GM04503 (cell line): ENCODE data around the gene ACSBG1.
"Not testable (repeated sequence)": the region's sequence is repeated elsewhere in the genome, so short reads cannot be mapped to it uniquely, and the experiment has no call there.

ENCODE experiments used
- DNase-seq: peaks from one replicate; pipeline ENCODE4 v3.0.0-alpha.2; 2012; ENCODE audit warnings: low read depth

The ACSBG1 gene

DNA sequence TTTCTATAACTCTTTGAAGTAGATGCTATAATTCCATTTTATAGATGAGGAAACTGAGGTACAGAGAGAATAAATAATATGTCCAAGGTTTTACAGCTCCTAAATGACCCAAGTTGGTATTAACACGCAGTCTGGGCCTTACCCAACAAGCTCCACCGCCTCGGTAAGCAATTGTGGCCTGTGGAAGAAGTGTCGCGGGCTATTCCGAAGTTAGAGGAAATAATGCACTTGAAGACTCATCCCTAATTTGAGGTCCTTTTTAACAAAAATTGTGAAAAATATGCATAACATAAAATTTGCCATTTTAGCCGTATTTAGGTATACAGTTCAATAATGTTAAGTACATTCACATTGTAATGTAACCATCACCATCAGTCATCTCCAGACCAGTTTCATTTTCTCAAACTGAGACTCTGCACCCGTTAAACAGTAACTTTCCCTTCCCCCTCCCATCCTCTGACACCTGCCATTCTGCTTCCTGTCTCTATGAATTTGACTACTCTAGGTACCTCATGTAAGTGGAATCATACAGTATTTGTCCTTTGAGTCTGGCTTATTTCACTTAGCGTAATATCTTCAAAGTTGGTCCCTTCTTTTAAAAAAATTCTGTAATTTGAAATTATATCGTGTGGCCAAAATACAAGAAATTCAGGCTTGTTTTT, 67.0 kb downstream of the ACSBG1 start:
- DNase-seq = no peak

- DNase-seq = no peak
Observed at GRCh38 chr15:78164010-78164409, 70.4 kb downstream of the ACSBG1 start.

DNA sequence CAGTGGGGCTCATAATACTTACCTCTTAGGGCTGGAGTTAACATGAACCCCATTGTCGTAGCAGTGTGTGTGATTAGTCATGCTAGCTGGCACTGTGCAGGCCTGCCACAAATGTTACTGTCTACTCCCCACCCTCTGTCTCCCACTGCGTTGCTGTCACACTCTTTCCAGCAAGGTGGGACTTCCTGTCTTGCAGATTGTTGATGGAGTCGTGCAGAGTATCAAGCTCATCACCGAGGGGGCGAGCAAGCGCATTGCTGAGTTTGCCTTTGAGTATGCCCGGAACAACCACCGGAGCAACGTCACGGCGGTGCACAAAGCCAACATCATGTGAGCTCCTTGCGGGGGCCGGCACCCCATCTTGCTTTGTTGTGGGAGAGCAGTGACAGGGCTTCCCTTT, 72.3 kb downstream of the ACSBG1 start:
- no peak for DNase-seq

DNA sequence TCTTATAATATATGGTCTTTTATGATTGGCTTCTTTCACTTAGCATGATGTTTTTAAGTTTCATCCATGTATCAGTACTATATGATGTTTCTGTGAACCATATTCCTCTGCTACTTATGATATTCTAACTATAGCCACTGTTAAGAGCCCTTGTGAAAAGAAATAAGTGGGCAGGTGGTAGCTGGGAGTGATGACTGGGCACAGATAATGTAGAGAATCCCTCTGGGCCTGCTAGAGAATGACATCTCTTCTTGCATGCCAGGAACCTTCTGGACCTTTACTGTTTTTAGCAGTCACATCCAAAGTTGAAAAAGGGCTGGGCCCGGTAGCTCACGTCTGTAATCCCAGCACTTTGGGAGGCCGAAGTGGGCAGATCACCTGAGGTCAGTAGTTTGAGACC, 75.0 kb downstream of the ACSBG1 start:
- DNase-seq = no peak

GRCh38 chr15:78157203-78157602, 77.2 kb downstream of the ACSBG1 start:
- DNase-seq = no peak

DNA sequence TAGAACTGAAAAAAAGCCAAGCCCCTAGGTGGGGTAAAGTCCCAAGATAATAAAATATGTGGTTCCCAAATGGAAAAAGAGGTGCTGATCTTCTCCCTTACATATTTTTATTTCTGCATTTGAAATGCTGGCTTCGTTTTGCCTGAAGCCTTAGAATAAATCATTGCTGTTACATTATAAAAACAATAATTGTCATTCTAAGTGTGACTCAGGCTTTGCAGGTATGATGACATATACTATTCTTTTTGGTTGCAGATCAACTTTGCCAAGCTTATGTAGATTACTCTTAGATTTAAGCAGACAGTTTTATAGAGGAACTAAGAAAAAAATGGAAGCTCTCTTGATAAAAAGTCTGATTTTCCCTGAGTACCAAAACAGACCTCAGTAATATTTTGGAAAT, 77.7 kb downstream of the ACSBG1 start:
- DNase-seq = no peak

DNA sequence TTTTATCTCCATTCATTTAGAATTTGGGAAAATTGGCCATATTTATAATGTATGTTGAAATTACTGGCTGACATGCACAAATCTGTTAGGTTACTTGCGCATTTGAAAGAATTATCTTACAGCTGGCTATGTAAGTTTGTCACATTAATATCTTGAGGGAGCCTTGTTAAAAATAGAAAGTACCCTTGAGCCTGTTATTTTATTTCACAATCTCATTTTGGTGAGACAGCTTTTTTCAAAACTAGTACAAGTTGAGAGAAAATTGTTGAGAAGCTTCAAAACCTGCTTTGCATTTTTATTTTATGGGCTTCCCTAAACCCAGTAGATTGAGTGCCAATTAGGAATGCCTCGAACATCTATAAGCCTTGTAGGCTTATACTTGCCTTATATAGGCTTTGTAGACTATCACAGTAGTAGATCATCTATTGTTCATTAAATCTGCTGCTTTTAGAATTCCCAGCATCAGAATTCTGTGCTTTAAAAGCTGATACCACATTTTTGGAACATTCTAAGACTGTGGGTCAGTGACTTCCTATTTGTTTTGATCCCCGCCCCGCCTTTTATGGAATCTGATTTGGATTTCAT, 78.9 kb downstream of the ACSBG1 start:
- no peak for DNase-seq

DNA sequence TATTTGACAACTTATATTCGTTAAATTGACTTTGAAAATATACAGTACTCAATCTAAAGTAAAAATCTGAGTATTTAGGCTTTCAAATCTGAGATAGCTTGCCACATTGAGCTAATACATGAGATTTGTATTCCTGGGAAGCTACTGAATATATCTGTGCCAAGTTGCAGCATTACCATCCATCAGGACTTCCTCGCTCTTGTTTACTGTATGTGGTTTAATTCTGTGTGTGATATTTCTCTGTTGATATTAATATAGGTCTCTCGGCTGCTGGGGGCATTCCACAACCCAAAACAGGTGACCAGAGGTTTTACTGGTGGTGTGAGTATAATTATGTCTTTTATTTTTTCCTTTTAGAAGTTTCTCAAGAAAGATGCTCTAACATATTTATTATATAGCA, 79.4 kb downstream of the ACSBG1 start:
- no peak for DNase-seq

- DNase-seq = not testable (repeated sequence)
Observed at GRCh38 chr15:78151075-78151474, 83.3 kb downstream of the ACSBG1 start.

DNA sequence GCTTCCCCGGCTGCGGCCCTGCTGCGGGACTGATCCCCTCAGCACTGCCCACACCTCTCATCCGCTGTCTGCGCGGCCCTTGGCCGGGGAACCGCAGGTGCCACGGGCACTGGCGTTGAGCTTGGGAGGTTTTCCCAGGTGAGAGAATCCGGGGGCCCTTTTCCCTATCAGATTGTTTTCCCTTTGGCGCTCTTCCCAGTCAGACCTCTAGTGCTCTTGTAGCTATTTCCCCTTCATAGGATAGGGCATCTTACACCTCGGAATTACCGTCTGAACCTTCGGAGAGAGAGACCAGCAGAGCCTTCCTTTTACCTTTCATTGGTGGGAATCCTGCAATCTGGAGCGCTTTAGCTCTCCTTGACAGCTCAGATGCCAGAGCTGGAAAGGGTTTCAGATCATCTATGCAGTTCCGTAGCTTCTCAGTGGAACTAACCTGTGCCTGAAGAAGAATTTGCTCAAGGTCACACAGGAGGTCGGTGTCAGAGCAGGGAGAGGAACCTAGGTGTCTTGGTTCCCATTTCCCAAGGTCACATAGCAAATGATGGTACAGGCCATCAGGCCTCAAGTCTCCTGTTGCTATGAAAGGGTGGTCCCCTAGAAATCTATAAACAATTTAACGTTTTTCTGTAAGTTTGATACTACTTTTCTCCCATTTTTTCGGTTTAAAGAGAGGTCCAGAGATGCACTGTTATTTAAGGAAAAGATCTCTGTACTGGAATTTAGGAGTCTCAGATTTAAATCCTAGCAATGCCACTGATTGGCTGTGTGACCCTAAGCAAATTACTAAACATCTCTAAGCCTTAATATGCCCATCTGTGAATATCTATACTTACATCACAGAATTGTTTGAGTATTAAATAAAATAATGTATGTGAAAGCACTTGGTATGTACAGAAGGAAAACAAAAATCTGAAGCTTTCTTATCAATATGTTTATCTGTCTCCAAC, 84.3 kb downstream of the ACSBG1 start:
- no peak for DNase-seq

DNA sequence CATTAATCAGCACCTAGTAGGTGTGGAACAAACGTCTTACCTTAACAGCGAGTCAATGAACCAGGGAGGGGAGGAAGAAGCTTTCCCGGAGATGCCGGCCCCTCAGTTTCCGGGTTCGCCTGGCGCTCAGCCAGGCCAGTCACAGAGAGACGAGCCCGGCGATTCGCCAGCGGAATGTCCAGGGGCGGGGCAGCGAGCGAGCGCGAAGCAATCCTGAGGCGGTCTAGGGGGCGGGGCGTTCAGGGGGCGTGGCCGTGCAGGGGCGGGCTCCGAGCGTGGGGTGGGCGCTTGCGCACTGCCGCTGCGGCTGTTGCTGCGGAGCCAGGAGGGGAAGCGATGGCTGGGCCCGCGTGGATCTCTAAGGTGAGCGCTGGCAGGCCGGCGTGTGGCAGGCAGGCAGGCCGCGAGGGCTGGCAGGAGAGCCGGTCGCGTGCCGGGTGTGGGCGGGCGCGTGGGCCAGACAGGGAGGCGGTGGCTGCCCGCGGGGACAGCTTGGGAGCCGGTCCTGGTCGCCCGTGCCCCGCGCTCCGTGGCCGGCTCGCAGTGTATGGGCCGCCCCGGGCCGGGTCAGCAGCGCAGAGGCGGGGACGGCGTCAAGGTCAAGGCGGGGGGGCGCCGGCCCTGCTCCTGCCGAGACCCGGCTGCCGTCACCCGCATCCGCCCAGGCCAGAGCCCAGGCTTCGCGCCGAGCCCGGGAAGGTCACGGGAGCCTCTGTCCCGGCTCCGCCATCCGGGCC, 85.1 kb downstream of the ACSBG1 start, which contains the start of gene IDH3A:
TSS of gene IDH3A (plus strand) at position 295 of the 737 bp plus-strand sequence. CDS start at position 337, 42 bp downstream.
- DNase-seq = peak; percentile 57

DNA sequence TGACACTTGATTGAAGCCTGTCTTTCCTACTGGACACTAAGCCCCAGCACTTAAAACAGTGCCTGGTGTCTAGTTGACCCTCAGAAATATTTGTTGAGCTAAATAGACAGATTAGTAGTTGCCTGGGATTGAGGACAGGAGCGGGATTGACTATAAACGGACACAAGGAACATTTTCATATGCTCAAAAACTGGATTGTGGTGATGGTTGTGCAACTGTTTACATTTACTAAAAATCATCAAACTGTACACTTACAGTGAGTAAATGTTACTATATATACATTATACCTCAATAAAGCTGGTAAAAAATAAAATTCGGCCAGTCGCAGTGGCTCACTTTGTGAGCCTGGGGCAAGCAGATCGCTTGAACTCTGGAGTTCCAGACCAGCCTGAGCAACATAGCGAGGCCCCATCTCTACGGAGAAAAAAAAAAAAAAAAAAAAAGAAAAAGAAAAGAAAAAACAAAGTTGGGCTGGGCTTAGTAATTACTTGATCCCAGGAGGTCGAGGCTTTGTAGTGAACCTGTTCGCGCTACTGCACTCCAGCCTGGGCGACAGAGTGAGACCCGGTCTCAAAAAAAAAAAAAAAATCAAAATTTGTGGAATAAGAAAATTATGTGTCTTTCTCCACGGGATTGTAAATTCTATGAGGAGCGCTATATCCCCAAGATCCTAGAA, 85.8 kb downstream of the ACSBG1 start:
- no peak for DNase-seq

DNA sequence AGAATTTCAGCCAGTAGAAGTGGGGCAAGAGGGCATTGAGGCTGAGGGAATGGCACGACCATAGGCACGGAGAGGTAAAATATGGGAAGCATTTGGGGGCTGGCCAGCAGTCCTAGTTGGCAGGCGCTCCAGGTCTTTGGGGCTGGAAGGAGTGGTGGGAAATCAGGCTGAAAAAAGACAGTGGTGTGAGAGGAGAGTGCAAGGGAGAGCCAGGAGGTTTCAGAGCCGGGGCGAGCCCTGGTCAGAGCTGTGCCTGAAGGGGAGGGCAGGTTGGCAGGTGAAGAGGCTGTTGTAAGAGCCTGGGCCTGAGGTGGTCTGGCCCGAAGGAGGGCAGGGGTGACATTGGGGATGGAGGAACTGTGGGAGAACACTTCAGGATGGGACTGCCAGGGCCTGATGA, 86.8 kb downstream of the ACSBG1 start:
- DNase-seq = no peak

GRCh38 chr15:78146425-78147154, 87.8 kb downstream of the ACSBG1 start:
- DNase-seq = no peak

GRCh38 chr15:78142332-78142731, 92.0 kb downstream of the ACSBG1 start:
- DNase-seq = no peak

GRCh38 chr15:78140292-78140691, 94.1 kb downstream of the ACSBG1 start:
- no peak for DNase-seq

- no peak for DNase-seq
Observed at GRCh38 chr15:78139578-78139977, 94.8 kb downstream of the ACSBG1 start.

GRCh38 chr15:78133801-78134200, 100.6 kb downstream of the ACSBG1 start:
- no peak for DNase-seq

GRCh38 chr15:78131295-78132061, 102.9 kb downstream of the ACSBG1 start, which contains the start of gene CIB2:
TSS of gene CIB2 (minus strand) at chr15:78131445. CDS start at chr15:78131215, 230 bp downstream.
- no peak for DNase-seq
